SH-SY5Y (cell line): Measurements from ENCODE around the gene DHX57.

Source experiments
- GATA2 ChIP-seq: IDR thresholded peaks from 2 replicates; pipeline ENCODE4 v1.6.1; 2011; ENCODE audit warnings: mild to moderate bottlenecking, low read depth, low read length
- GATA3 ChIP-seq: IDR thresholded peaks from 2 replicates; pipeline ENCODE4 v1.6.1; 2011; ENCODE audit warnings: low read depth, mild to moderate bottlenecking, low read length, moderate library complexity

DHX57 gene, protein sequence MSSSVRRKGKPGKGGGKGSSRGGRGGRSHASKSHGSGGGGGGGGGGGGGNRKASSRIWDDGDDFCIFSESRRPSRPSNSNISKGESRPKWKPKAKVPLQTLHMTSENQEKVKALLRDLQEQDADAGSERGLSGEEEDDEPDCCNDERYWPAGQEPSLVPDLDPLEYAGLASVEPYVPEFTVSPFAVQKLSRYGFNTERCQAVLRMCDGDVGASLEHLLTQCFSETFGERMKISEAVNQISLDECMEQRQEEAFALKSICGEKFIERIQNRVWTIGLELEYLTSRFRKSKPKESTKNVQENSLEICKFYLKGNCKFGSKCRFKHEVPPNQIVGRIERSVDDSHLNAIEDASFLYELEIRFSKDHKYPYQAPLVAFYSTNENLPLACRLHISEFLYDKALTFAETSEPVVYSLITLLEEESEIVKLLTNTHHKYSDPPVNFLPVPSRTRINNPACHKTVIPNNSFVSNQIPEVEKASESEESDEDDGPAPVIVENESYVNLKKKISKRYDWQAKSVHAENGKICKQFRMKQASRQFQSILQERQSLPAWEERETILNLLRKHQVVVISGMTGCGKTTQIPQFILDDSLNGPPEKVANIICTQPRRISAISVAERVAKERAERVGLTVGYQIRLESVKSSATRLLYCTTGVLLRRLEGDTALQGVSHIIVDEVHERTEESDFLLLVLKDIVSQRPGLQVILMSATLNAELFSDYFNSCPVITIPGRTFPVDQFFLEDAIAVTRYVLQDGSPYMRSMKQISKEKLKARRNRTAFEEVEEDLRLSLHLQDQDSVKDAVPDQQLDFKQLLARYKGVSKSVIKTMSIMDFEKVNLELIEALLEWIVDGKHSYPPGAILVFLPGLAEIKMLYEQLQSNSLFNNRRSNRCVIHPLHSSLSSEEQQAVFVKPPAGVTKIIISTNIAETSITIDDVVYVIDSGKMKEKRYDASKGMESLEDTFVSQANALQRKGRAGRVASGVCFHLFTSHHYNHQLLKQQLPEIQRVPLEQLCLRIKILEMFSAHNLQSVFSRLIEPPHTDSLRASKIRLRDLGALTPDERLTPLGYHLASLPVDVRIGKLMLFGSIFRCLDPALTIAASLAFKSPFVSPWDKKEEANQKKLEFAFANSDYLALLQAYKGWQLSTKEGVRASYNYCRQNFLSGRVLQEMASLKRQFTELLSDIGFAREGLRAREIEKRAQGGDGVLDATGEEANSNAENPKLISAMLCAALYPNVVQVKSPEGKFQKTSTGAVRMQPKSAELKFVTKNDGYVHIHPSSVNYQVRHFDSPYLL (N-terminal part only)

DNA sequence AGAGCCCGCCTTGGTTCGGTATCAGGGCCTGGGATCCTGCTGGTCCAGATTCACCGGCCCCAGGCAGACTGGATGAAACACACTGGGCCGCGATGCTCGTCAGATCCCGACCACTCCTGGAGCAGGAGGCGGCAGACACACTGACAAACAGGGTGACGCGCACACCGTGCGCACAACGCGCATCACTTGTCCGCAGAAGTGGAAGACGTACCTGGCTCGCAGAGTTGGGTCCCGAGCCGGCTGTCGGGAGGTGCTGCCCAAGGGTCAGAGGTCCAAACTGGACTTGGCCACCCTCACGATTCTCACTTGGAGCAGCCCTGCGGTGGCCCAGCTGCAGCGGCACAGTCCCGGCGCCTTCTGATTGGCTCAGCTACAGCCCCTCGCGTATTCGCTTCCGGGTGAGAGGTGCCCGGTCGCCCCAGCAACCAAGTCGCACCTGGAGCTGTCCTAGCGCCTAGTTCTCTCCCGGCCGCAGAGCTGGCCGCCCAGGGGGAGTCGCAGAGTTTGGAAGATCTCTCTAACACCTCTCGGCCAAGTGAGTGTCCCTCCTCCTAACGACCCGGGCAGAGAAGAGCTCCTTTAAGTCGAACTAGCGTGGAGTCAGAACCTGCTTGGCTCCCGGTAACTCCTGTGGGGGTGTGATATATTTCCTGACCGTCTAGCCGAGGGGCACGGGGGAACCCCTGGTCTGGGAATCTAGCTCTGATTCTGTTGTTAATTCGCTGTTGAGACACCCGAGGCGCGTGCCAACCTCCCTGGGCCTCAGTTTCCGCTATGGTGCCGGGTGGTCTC, at the start of gene DHX57, which contains the start of gene MORN2:
DHX57 (minus strand) TSS at position 359 of the 792 bp plus-strand sequence. CDS start 7,529 bp downstream, outside the sequence.
MORN2 (plus strand) TSS at position 401 of the 792 bp plus-strand sequence.
- no peak for TF ChIP-seq GATA3
- TF ChIP-seq GATA2 = no peak

DNA sequence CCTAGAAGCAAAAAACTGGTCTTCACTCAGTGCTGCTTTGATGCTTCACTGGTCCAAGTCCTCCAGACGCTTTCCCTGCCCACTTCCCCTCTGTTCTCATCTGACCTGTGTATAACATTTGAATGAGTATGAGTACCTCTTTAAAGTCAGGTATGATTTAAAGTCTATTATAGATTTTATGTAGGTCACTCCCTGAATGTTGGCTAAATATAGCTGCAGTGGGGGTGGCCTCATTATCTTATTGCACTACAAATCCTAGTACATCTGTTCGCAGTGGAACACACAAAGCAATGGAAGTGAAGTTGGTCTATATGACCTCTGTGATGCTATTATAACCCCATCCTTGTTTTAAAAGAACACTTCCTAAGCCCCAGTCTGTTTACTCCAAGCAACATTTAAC, 47.2 kb upstream of the DHX57 start:
- TF ChIP-seq GATA2 (no peak), GATA3 (no peak)

DNA sequence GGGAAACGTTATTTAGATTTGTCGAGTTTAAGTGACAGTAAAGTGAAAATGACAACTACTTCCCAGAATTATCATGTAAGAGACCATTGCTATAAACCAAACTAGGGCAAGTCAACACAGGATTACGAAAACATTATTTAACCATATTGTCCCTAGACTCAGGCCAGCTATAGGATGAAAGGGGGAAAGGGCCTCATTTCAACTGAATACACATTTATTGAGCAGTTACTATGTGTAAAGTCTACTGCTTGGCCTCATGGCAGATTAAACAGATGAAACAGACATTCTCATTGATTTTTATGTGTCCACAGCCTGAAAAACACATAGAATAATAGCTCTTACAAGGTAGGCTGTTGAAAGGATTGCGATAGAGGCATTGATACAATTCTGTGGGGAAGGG, 46.7 kb upstream of the DHX57 start:
- TF ChIP-seq GATA3 (no peak), GATA2 (no peak)

DNA sequence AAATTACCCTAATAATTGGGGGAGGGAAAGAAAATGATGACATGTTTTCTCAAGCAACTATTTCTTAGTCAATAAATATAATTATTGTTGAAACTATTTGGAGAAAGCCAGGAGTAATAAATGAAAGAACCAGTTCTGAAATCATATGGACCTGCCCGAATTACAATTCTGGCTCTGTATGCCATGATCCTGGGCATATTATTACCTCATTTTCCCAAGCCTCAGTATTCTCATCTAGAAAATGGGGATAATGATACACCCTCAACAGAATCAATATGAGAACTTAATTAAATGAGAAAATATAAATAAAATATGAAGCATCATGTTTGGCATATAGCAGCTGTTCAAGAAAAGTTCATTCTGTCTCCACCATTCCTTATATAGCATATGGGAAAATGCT, 36.9 kb upstream of the DHX57 start:
- no peak for TF ChIP-seq GATA3
- TF ChIP-seq GATA2 = no peak

DNA sequence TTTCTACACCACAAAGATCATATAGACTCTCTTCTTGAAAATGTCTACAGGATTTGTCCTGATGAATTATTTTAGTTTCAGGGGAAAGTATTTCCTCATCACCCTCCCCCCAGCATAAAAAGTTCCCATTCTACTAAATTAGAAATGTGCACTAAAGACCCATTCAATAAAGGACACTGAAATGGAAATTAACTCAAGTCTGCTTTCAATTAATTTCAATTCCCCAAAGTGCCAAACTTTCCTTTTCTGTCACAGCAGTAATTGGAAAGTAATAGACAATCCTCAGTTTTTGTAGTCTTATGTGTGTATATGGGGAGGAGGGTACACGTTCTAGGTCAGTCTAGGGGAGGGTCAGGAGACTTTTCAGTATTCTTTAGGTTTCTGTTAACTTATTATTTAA, 35.5 kb upstream of the DHX57 start:
- no peak for TF ChIP-seq GATA2
- no peak for TF ChIP-seq GATA3

DNA sequence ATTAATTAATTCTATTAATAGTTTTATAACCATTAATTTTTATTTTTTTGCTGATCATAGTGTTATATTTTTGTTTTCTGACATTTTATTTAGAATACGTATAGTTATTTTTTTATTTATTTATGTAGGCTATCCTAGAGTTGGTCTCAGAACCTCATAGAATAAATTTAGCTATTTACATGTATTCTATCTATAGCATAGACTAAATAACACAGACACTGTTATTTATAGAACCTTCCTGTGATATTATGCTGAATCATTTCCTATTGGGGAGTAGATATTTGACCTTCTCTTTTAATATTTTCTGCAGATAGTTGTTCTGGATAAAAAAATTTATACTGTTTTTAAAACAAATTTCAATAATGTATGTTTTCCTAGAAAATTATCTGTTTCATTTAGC, 34.1 kb upstream of the DHX57 start:
- TF ChIP-seq GATA2 (no peak), GATA3 (no peak)

DNA sequence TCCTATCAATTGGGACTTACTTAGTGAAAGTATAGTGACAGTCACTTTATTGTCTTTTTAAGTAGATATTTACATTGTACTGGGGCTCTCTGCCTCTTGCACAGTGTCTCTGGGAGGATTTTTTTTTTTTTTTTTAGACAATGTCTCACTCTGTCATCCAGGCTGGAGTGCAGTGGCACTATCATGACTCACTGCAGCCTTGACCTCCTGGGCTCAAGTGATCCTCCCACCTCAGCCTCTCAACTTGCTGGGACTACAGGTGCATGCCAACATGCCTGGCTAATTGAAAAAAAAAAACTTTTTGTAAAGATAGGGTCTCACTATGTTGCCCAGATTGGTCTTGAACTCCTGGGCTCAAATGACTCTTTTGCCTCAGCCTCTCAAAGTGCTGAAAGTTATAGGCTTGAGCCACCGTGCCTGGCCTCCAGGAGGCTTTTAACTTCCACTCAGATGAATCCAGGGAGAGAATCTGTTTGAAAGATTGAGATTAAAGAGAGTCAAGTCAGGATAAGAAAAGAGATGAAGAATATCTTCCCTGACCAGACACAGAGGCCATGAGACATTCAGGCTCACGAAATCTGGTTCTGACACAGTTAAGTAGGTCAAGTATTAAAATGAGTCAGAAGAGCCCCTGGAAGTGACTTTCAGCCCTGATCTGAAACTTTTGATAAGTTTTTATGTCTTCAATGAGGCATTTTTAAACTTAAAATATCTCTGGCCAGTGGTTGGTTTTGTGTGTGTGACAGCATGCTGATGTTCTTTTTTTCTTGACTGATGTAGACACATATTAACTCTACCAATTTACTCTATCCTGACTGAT, 32.2 kb upstream of the DHX57 start:
- TF ChIP-seq GATA3 (no peak), GATA2 (no peak)

DNA sequence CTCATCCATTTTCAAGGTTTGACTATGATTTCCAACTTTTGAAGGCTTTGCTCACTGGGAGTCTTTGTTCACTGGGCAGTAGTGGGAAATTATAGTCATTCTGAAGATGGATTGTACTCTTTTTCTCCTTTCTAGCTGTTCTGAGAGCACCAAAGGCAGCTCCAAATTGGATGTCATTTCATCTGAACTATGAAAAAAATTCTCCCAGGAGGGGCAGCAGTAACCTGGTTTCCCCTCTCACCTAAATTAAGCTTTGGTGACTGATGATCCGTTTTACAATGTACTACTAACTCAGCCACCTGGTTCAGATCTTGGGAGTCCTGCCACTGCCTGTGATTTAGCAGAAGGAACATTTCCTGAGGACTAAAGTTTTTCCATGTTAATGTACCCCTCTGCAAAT, 31.5 kb upstream of the DHX57 start:
- TF ChIP-seq GATA2 (no peak), GATA3 (no peak)

DNA sequence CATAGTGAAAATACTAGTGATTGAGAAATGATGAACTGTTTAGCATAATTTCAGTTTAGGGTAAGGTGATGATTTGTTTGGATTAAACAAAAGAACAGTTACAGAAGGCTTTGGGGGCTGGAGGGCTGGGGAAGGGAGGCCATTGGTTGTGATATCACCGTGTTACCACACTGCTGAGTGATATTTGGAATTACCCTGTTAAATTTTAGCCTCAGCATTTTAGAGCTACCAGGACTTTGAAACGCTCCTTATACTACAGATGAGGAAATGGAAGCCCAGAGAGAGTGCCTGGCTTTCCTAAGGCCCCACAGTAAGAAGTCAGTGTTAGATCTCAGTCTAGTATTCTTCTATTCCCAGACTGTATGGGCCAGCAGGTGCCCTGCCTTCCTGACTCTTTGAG, 29.5 kb upstream of the DHX57 start:
- TF ChIP-seq GATA2 = no peak
- no peak for TF ChIP-seq GATA3

DNA sequence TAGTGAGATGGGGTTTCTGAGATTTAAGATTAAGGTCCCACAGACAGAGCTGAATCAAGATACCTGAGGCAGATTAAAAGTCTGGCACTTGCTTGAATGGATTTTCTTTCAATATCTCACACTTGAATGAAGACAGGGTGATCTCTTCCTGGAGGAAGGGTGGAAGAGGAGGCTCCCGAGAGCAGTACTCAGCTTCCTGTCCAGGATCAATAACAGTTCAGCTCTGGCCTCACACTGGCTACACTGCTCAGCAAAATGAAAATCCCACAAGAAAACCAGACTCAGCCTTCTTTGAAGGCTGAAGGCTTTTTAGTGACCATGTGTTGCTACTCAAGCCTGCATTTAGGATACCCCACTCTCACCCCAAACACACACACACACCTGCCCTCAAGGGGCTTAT, 25.0 kb upstream of the DHX57 start:
- TF ChIP-seq GATA2 (no peak), GATA3 (no peak)

DNA sequence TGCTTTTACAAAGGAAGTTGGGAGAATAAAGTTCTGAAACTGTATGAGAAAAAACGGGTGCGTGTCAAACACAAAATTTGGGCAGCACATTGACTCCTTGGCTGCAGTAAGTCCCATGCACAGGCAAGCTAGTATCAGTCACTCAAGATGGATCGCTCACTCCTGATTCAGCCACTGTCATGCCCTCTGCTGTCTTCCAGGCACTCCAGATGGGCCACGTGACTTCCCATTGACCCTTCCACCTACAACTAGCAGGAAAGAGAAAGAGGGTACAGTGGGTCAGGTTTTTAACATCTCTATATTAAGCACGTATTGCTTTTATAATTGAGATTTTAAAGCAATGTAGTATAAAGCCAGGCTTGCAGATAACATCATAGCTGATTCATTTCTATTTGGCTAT, 22.5 kb upstream of the DHX57 start:
- TF ChIP-seq GATA3 = no peak
- TF ChIP-seq GATA2 = no peak

DNA sequence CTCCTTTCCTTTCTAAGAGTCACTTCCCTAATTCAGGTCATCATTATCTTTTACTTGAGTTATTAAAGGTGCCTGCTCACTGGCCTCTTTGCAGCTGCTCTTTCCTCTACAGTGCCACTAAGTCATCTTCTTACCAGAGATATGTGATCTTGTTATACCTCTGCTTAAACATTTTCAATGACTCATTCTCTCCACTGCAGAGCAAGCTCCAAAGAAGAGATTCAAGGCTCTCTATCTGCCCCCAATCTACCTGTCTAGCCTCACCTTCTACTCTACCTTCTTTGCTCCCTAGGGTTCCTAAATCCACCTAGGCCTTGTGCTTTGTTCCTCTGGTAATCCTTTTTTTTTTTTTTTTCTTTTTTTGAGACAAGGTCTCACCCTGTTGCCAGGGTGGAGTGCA, 17.1 kb upstream of the DHX57 start:
- TF ChIP-seq GATA3 (no peak), GATA2 (no peak)
